ENCODE measurements around the gene GALR2. TPM values are rescaled to one million over a fixed set of nuclear protein-coding genes. Genes with fewer than 3 reads are reported as not detected.

Gene GALR2
- total RNA-seq, 1 experiment from 2014 or later, result not detected

DNA sequence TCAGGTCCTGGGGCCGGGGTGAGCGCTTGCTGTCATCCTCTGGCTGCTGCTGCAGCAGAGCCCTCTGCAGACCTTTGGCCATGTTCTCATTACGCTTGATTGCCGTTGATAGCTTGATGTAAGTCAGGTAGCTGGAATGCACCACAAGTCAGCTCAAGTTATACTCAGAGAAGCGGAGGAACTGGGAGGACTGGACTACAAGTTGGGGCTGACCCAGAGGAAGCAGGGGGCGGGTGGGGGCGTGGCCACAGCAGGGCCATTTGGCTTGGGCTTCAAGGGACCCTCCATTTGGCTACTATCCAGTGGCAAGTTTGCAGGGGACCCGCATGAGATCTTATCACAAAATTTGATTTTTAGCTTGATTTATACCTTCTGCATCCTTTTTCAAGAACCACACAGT is 28.5 kb upstream of the GALR2 start:
- DNase-seq (ENCODE audit: low spot score), result no peak
- Histone ChIP-seq H3K9me3 (ENCODE audit: low read depth, low read length, poor library complexity, severe bottlenecking) (no peaks in the 10 kb centered on the region), H3K4me1 (ENCODE audit: insufficient read depth, low read length, poor library complexity, severe bottlenecking) (no peaks in the 10 kb centered on the region), H3K4me3 (ENCODE audit: low read depth, low read length, poor library complexity, severe bottlenecking) (no peak overlapping the region), H3K27ac (ENCODE audit: low read depth, low read length, poor library complexity, severe bottlenecking) (no peak overlapping the region), H3K27me3 (replicated peaks; ENCODE audit: insufficient read depth, low read depth, low read length, poor library complexity) (no peaks in the 10 kb centered on the region), H3K36me3 (ENCODE audit: insufficient read depth, low read length, poor library complexity, severe bottlenecking) (peaks cover 82% of the 10 kb centered on the region)
- CTCF ChIA-PET, result no interaction called here
- TF ChIP-seq EZH2 (IDR thresholded peaks at IDR 0.05; ENCODE audit: borderline replicate concordance, low read depth, low read length, poor library complexity, severe bottlenecking), result no peak
- TF ChIP-seq, protein P1, sequence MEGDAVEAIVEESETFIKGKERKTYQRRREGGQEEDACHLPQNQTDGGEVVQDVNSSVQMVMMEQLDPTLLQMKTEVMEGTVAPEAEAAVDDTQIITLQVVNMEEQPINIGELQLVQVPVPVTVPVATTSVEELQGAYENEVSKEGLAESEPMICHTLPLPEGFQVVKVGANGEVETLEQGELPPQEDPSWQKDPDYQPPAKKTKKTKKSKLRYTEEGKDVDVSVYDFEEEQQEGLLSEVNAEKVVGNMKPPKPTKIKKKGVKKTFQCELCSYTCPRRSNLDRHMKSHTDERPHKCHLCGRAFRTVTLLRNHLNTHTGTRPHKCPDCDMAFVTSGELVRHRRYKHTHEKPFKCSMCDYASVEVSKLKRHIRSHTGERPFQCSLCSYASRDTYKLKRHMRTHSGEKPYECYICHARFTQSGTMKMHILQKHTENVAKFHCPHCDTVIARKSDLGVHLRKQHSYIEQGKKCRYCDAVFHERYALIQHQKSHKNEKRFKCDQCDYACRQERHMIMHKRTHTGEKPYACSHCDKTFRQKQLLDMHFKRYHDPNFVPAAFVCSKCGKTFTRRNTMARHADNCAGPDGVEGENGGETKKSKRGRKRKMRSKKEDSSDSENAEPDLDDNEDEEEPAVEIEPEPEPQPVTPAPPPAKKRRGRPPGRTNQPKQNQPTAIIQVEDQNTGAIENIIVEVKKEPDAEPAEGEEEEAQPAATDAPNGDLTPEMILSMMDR (conservative IDR thresholded peaks at IDR 0.05; ENCODE audit: low read depth, low read length), result no peak
- intact Hi-C loops (cut with micrococcal nuclease; ENCODE audit: unreplicated experiment), result no loop called here
- BruUV-seq (replicated peaks), result no TSS peak
- POLR2A ChIA-PET (ENCODE audit: low non-redundant PET), result interaction anchor here (0.6 kb wide), 1 partner anchor 15 kb away, joined by 3 read pairs; no protein-coding TSS in a partner anchor

DNA sequence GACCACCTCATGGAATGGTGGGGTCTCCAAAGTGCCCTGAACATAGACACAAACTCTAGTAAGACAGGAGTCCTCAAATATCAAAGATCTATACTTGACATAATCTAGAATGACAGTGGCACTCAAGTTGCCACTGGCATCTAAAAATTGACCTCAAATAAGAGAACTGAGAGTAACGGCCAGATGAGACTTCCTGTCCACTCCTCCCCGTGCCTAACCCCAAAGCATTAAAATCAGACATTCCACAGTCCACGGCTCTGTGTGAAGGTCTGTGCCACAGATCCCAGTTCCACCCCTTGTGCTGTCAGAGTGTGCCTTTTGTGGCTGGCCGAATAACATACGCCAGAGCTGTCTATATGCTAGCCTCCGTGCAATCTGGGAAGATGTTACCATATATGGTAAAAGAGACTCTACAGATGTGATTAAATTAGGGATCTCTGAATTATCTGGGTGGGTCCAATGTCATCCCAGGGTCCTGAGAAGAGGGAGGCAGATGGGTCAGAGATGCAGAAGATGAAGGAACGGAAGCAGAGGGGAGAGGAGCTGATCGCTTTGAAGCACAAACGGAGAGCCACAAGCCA is 26.5 kb upstream of the GALR2 start:
- ChIA-PET POLR2A (ENCODE audit: low non-redundant PET) (no interaction called here), CTCF (interaction anchor here (0.7 kb wide), 1 partner anchor 63 kb away, joined by 3 read pairs; no protein-coding TSS in a partner anchor)
- no peak for TF ChIP-seq EZH2 (IDR thresholded peaks at IDR 0.05; ENCODE audit: borderline replicate concordance, low read depth, low read length, poor library complexity, severe bottlenecking)
- Histone ChIP-seq H3K4me1 (ENCODE audit: insufficient read depth, low read length, poor library complexity, severe bottlenecking) (peaks cover under 1% of the 10 kb centered on the region), H3K36me3 (ENCODE audit: insufficient read depth, low read length, poor library complexity, severe bottlenecking) (peaks cover 75% of the 10 kb centered on the region), H3K27me3 (replicated peaks; ENCODE audit: insufficient read depth, low read depth, low read length, poor library complexity) (no peaks in the 10 kb centered on the region), H3K9me3 (ENCODE audit: low read depth, low read length, poor library complexity, severe bottlenecking) (no peaks in the 10 kb centered on the region), H3K27ac (ENCODE audit: low read depth, low read length, poor library complexity, severe bottlenecking) (no peak overlapping the region), H3K4me3 (ENCODE audit: low read depth, low read length, poor library complexity, severe bottlenecking) (no peak overlapping the region)
- DNase-seq (ENCODE audit: low spot score), result no peak
- intact Hi-C loops (cut with micrococcal nuclease; ENCODE audit: unreplicated experiment), result no loop called here
- BruUV-seq (replicated peaks), result no TSS peak

DNA sequence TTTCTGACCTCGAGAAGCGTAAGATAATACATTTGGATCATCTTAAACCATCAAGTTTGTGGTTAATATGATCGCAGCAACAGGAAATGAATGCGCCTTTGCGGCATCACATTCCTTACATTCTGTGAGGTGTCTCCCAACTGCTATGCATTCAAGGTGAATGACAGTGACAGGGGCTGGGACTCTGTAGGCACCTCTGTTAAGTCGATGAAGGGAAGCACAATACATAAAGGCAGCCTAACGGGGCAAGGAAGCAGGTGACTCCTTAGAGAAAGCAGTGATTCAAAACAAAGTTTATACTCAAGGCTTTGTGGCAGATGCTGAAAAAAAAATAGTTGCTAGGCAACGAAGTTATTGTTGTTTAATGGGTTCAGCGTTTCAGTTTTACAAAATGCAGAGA is 25.9 kb upstream of the GALR2 start:
- CTCF ChIA-PET, result interaction anchor here (0.5 kb wide), 1 partner anchor 50 kb away, joined by 6 read pairs; no protein-coding TSS in a partner anchor
- peaks cover 69% of the 10 kb centered on the region for H3K36me3 ChIP-seq (ENCODE audit: insufficient read depth, low read length, poor library complexity, severe bottlenecking)
- POLR2A ChIA-PET (ENCODE audit: low non-redundant PET), result no interaction called here

More for the DNA sequence above, 25.9 kb upstream of the GALR2 start:
- intact Hi-C loops (cut with micrococcal nuclease; ENCODE audit: unreplicated experiment), result no loop called here
- no peaks in the 10 kb centered on the region for H3K9me3 ChIP-seq (ENCODE audit: low read depth, low read length, poor library complexity, severe bottlenecking)
- no peak overlapping the region for H3K4me3 ChIP-seq (ENCODE audit: low read depth, low read length, poor library complexity, severe bottlenecking)
- no TSS peak for BruUV-seq (replicated peaks)
- no peaks in the 10 kb centered on the region for H3K27me3 ChIP-seq (replicated peaks; ENCODE audit: insufficient read depth, low read depth, low read length, poor library complexity)
- H3K4me1 ChIP-seq (ENCODE audit: insufficient read depth, low read length, poor library complexity, severe bottlenecking), result peaks cover 6% of the 10 kb centered on the region
- TF ChIP-seq, protein P1 (conservative IDR thresholded peaks at IDR 0.05; ENCODE audit: low read depth, low read length), result no peak
- TF ChIP-seq EZH2 (IDR thresholded peaks at IDR 0.05; ENCODE audit: borderline replicate concordance, low read depth, low read length, poor library complexity, severe bottlenecking), result no peak
- no peak overlapping the region for H3K27ac ChIP-seq (ENCODE audit: low read depth, low read length, poor library complexity, severe bottlenecking)
- DNase-seq (ENCODE audit: low spot score), result peak; percentile 31
